ENCODE results near the gene TVP23A. TPM values are rescaled to one million over a fixed set of nuclear protein-coding genes. Genes with fewer than 3 reads are reported as not detected.

The TVP23A gene
- total and polyA plus RNA-seq, 7 donors = 0.01 to 0.13 (median 0.06) TPM; not detected in 3

GRCh38 chr16:10767127-10767526 is 51.5 kb downstream of the TVP23A start:
- no peak for TF ChIP-seq CTCF (IDR thresholded peaks at IDR 0.05)
- no peaks in the 10 kb centered on the region for H3K9me3 ChIP-seq
- peaks cover 0 to 66% of the 10 kb centered on the region in 2 donors for H3K36me3 ChIP-seq (ENCODE audit: insufficient read depth in 1 of 2, low read depth in 1 of 2)
- H3K4me3 ChIP-seq = no peak overlapping the region
- no peaks in the 10 kb centered on the region for H3K27me3 ChIP-seq (ENCODE audit: insufficient read depth in 3 of 3, low read length in 2 of 3)
- no peaks in the 10 kb centered on the region for H3K4me1 ChIP-seq
- 88 to 90% (median 90%) methylated on average over 7 of the region's 7 CpGs for WGBS, 3 donors
- H3K27ac ChIP-seq = no peak overlapping the region
- no peak for ATAC-seq
- intact Hi-C loops (cut with DNase I) = loop anchor here in 1 of 2 donors (10.0 kb wide), 1 partner anchor 138 kb away; no protein-coding TSS in a partner anchor
- no peak for DNase-seq

GRCh38 chr16:10765772-10766171 is 52.8 kb downstream of the TVP23A start:
- Histone ChIP-seq H3K4me3 (no peak overlapping the region), H3K9me3 (no peaks in the 10 kb centered on the region), H3K27me3 (ENCODE audit: insufficient read depth in 3 of 3, low read length in 2 of 3) (no peaks in the 10 kb centered on the region), H3K36me3 (ENCODE audit: insufficient read depth in 1 of 2, low read depth in 1 of 2) (peaks cover 7 to 80% of the 10 kb centered on the region in 2 donors), H3K27ac (no peak overlapping the region), H3K4me1 (no peaks in the 10 kb centered on the region)
- DNase-seq (no peak), ATAC-seq (peak in 1 of 4 donors; percentile 25)
- intact Hi-C loops (cut with DNase I) = loop anchor here in 1 of 2 donors (10.0 kb wide), 1 partner anchor 139 kb away; no protein-coding TSS in a partner anchor
- WGBS, 3 donors = 73 to 76% (median 73%) methylated on average over 4 of the region's 4 CpGs
- TF ChIP-seq CTCF (IDR thresholded peaks at IDR 0.05) = no peak

GRCh38 chr16:10763456-10763855 is 55.1 kb downstream of the TVP23A start:
- ATAC-seq (no peak), DNase-seq (no peak)
- H3K4me3 ChIP-seq = no peak overlapping the region
- intact Hi-C loops (cut with DNase I) = loop anchor here in 1 of 2 donors (10.0 kb wide), 1 partner anchor 141 kb away; no protein-coding TSS in a partner anchor
- H3K27ac ChIP-seq = no peak overlapping the region
- no peak for TF ChIP-seq CTCF (IDR thresholded peaks at IDR 0.05)
- no peaks in the 10 kb centered on the region for H3K27me3 ChIP-seq (ENCODE audit: insufficient read depth in 3 of 3, low read length in 2 of 3)
- H3K36me3 ChIP-seq (ENCODE audit: insufficient read depth in 1 of 2, low read depth in 1 of 2) = peaks cover 7 to 91% of the 10 kb centered on the region in 2 donors
- WGBS, 3 donors = 96 to 97% (median 97%) methylated on average over 7 of the region's 7 CpGs
- H3K4me1 ChIP-seq = no peaks in the 10 kb centered on the region
- no peaks in the 10 kb centered on the region for H3K9me3 ChIP-seq

GRCh38 chr16:10762336-10763016 is 56.1 kb downstream of the TVP23A start:
- 90 to 94% (median 94%) methylated on average over 31 to 35 of the region's 35 CpGs for WGBS, 3 donors
- Histone ChIP-seq H3K36me3 (ENCODE audit: insufficient read depth in 1 of 2, low read depth in 1 of 2) (peaks cover 7 to 91% of the 10 kb centered on the region in 2 donors), H3K27me3 (ENCODE audit: insufficient read depth in 3 of 3, low read length in 2 of 3) (no peaks in the 10 kb centered on the region), H3K4me1 (no peaks in the 10 kb centered on the region), H3K27ac (no peak overlapping the region), H3K9me3 (no peaks in the 10 kb centered on the region), H3K4me3 (no peak overlapping the region)
- no peak for TF ChIP-seq CTCF (IDR thresholded peaks at IDR 0.05)
- intact Hi-C loops (cut with DNase I) = loop anchor here in 1 of 2 donors (10.0 kb wide), 1 partner anchor 142 kb away; no protein-coding TSS in a partner anchor
- ATAC-seq = peak in 1 of 4 donors; percentile 15
- DNase-seq = no peak
